HG03196 (cell line): ENCODE measurements around the gene SPTBN4.
"Not testable (repeated sequence)": the region's sequence is repeated elsewhere in the genome, so short reads cannot be mapped to it uniquely, and the experiment has no call there.

Experiments used
- ATAC-seq: cut with Tn5 transposase; IDR thresholded peaks from one replicate; pipeline ENCODE4 v1.9.1; 2021; ENCODE audit not compliant: unreplicated experiment

The SPTBN4 gene

GRCh38 chr19:40613690-40614621 lies 147.2 kb downstream of the SPTBN4 start:
- no peak for ATAC-seq

GRCh38 chr19:40614622-40615411 lies 148.0 kb downstream of the SPTBN4 start:
- ATAC-seq = no peak

- no peak for ATAC-seq
Measured at GRCh38 chr19:40616178-40616577, 149.4 kb downstream of the SPTBN4 start.

GRCh38 chr19:40616941-40617340 lies 150.1 kb downstream of the SPTBN4 start:
- no peak for ATAC-seq

- ATAC-seq = no peak
Measured at GRCh38 chr19:40617961-40618360, 151.2 kb downstream of the SPTBN4 start.

GRCh38 chr19:40619333-40620160 lies 152.7 kb downstream of the SPTBN4 start:
- ATAC-seq = no peak

GRCh38 chr19:40620161-40620485 lies 153.3 kb downstream of the SPTBN4 start:
- no peak for ATAC-seq

- ATAC-seq = no peak
Measured at GRCh38 chr19:40621283-40621682, 154.5 kb downstream of the SPTBN4 start.

- ATAC-seq = no peak
Measured at GRCh38 chr19:40621966-40622772, 155.4 kb downstream of the SPTBN4 start.

GRCh38 chr19:40622773-40623075 lies 155.9 kb downstream of the SPTBN4 start:
- no peak for ATAC-seq

GRCh38 chr19:40623403-40624251 lies 156.8 kb downstream of the SPTBN4 start:
- ATAC-seq = no peak

GRCh38 chr19:40624369-40625153 lies 157.8 kb downstream of the SPTBN4 start:
- not testable (repeated sequence) for ATAC-seq

GRCh38 chr19:40625406-40626120 lies 158.8 kb downstream of the SPTBN4 start:
- no peak for ATAC-seq
